MM.1S (cell line): ENCODE results near the gene PRR35.
"Not testable (repeated sequence)": the region's sequence is repeated elsewhere in the genome, so short reads cannot be mapped to it uniquely, and the experiment has no call there.

Experiments used
- DNase-seq: peaks from one replicate; pipeline ENCODE4 v3.0.0-alpha.2; 2015
- H2AFZ ChIP-seq: fragments of 300-600 bp; sonication (generic); 2 replicates; pipeline ENCODE4 v1.6.0; 2016; ENCODE audit warnings: antibody characterized with exemption, low read length
- H3F3A ChIP-seq: fragments of 300-600 bp; sonication (generic); 2 replicates; pipeline ENCODE4 v1.6.1; 2016; ENCODE audit warnings: mild to moderate bottlenecking, antibody characterized with exemption, low read length, moderate library complexity, mixed read lengths; ENCODE audit not compliant: insufficient read depth
- H3K27ac ChIP-seq: fragments of 300-600 bp; sonication (generic); 2 replicates; pipeline ENCODE4 v1.5.1; 2016; ENCODE audit warnings: mild to moderate bottlenecking, low read length
- H3K27me3 ChIP-seq: fragments of 300-600 bp; sonication (generic); replicated peaks from 2 replicates; pipeline ENCODE4 v1.6.0; 2016; ENCODE audit warnings: low read length; ENCODE audit not compliant: insufficient read depth
- H3K36me3 ChIP-seq: fragments of 300-600 bp; sonication (generic); replicated peaks from 2 replicates; pipeline ENCODE4 v1.6.1; 2016; ENCODE audit warnings: mild to moderate bottlenecking, low read length, mixed read lengths; ENCODE audit not compliant: insufficient read depth
- H3K4me1 ChIP-seq: fragments of 300-600 bp; sonication (generic); 2 replicates; pipeline ENCODE4 v1.6.1; 2016; ENCODE audit warnings: low read length, mixed read lengths
- H3K4me2 ChIP-seq: fragments of 300-600 bp; sonication (generic); 2 replicates; pipeline ENCODE4 v1.6.0; 2016; ENCODE audit warnings: low read depth, low read length
- H3K4me3 ChIP-seq: fragments of 300-600 bp; sonication (generic); 2 replicates; pipeline ENCODE4 v1.5.1; 2016; ENCODE audit warnings: low read length, mixed read lengths
- H3K79me2 ChIP-seq: fragments of 300-600 bp; sonication (generic); 2 replicates; pipeline ENCODE4 v1.6.1; 2016; ENCODE audit warnings: mixed run types, low read length, mixed read lengths
- H3K9ac ChIP-seq: fragments of 300-600 bp; sonication (generic); 2 replicates; pipeline ENCODE4 v1.6.1; 2016; ENCODE audit warnings: low read length, mixed read lengths
- H3K9me2 ChIP-seq: fragments of 300-600 bp; sonication (generic); replicated peaks from 2 replicates; pipeline ENCODE4 v1.6.1; 2016; ENCODE audit warnings: mild to moderate bottlenecking, low read length, mixed read lengths; ENCODE audit not compliant: insufficient read depth
- H3K9me3 ChIP-seq: fragments of 300-600 bp; sonication (generic); replicated peaks from 2 replicates; pipeline ENCODE4 v1.6.1; 2016; ENCODE audit warnings: mild to moderate bottlenecking, low read length, mixed read lengths; ENCODE audit not compliant: insufficient read depth
- H4K20me1 ChIP-seq: fragments of 300-600 bp; sonication (generic); 2 replicates; pipeline ENCODE4 v1.6.1; 2016; ENCODE audit warnings: mild to moderate bottlenecking, low read length, moderate library complexity, mixed read lengths; ENCODE audit not compliant: insufficient read depth
- EZH2 ChIP-seq: fragments of 300-600 bp; sonication (generic); optimal IDR thresholded peaks from 2 replicates; pipeline ENCODE3; 2017; ENCODE audit warnings: low read depth, mild to moderate bottlenecking, antibody characterized with exemption, low read length, mixed read lengths
- EZH2phosphoT487 ChIP-seq: fragments of 300-600 bp; sonication (generic); IDR thresholded peaks from 2 replicates; pipeline ENCODE4 v1.6.1; 2018; ENCODE audit warnings: antibody characterized with exemption, low read length
- TF ChIP-seq, protein P1 (sequence below): fragments of 300-600 bp; sonication (generic); IDR thresholded peaks from 2 replicates; pipeline ENCODE4 v1.5.1; 2016; ENCODE audit warnings: antibody characterized with exemption, low read length, mixed read lengths

The PRR35 gene

GRCh38 chr16:595942-596735, 35.9 kb downstream of the PRR35 start:
- H3K4me1 ChIP-seq = no peaks in the 10 kb centered on the region
- H3K9ac ChIP-seq = no peak overlapping the region
- no peaks in the 10 kb centered on the region for H3K36me3 ChIP-seq
- no peak overlapping the region for H3K4me3 ChIP-seq
- H2AFZ ChIP-seq = no peak overlapping the region
- no peak overlapping the region for H3K27ac ChIP-seq
- H3K4me2 ChIP-seq = no peak overlapping the region
- no peaks in the 10 kb centered on the region for H3K27me3 ChIP-seq
- no peaks in the 10 kb centered on the region for H3K9me2 ChIP-seq
- no peaks in the 10 kb centered on the region for H3F3A ChIP-seq
- no peaks in the 10 kb centered on the region for H4K20me1 ChIP-seq
- H3K9me3 ChIP-seq = no peaks in the 10 kb centered on the region
- peaks cover 76% of the 10 kb centered on the region for H3K79me2 ChIP-seq
- no peak for DNase-seq
- TF ChIP-seq, protein P1, sequence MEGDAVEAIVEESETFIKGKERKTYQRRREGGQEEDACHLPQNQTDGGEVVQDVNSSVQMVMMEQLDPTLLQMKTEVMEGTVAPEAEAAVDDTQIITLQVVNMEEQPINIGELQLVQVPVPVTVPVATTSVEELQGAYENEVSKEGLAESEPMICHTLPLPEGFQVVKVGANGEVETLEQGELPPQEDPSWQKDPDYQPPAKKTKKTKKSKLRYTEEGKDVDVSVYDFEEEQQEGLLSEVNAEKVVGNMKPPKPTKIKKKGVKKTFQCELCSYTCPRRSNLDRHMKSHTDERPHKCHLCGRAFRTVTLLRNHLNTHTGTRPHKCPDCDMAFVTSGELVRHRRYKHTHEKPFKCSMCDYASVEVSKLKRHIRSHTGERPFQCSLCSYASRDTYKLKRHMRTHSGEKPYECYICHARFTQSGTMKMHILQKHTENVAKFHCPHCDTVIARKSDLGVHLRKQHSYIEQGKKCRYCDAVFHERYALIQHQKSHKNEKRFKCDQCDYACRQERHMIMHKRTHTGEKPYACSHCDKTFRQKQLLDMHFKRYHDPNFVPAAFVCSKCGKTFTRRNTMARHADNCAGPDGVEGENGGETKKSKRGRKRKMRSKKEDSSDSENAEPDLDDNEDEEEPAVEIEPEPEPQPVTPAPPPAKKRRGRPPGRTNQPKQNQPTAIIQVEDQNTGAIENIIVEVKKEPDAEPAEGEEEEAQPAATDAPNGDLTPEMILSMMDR = no peak

DNA sequence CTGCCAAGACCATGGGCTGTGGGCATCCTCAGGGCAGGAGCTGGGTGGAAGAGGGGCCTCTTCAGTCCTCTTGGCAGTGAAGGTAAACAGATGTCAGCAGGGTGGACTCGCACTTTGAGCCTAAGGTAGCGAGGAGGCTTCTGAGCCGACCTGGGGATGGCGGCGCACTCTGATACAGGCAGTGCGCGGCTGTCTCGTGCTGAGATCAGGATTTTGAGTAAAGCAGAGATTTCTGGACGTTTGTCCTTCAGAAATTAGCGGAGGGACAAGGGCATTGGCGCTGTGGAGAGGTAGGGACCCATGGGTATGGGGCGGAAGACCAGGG, 36.5 kb downstream of the PRR35 start:
- H3K9me3 ChIP-seq = no peaks in the 10 kb centered on the region
- TF ChIP-seq, protein P1 = no peak
- TF ChIP-seq EZH2 (no peak), EZH2phosphoT487 (no peak)
- H3F3A ChIP-seq = no peaks in the 10 kb centered on the region
- no peaks in the 10 kb centered on the region for H3K4me1 ChIP-seq
- no peak overlapping the region for H2AFZ ChIP-seq
- no peak overlapping the region for H3K27ac ChIP-seq
- no peak for DNase-seq
- H3K9ac ChIP-seq = no peak overlapping the region
- H3K9me2 ChIP-seq = no peaks in the 10 kb centered on the region
- no peaks in the 10 kb centered on the region for H3K27me3 ChIP-seq
- peaks cover 74% of the 10 kb centered on the region for H3K79me2 ChIP-seq
- H4K20me1 ChIP-seq = no peaks in the 10 kb centered on the region
- H3K4me3 ChIP-seq = no peak overlapping the region
- H3K4me2 ChIP-seq = no peak overlapping the region
- no peaks in the 10 kb centered on the region for H3K36me3 ChIP-seq

DNA sequence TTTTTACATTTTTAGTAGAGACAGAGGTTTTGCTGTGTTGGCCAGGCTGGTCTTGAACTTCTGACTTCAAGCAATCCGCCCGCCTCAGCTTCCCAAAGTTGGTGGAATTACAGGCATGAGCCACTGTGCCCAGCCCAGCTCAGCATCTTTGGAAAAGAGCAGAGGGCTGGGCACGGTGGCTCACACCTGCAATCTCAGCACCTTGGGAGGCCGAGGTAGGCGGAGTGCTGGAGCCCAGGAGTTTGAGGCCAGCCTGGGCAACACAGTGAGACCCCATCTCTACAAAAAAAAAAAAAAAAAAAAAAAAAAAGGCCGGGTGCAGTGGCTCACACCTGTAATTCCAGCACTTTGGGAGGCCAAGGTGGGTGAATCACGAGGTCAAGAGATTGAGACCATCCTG, 37.5 kb downstream of the PRR35 start:
- H3F3A ChIP-seq, H3K27me3 ChIP-seq, H3K4me1 ChIP-seq, H3K27ac ChIP-seq, H3K36me3 ChIP-seq, DNase-seq, H4K20me1 ChIP-seq, H3K4me3 ChIP-seq, H3K9me2 ChIP-seq, H2AFZ ChIP-seq, H3K9ac ChIP-seq, H3K4me2 ChIP-seq, H3K9me3 ChIP-seq: not testable (repeated sequence)
- H3K79me2 ChIP-seq = peaks cover 68% of the 10 kb centered on the region

DNA sequence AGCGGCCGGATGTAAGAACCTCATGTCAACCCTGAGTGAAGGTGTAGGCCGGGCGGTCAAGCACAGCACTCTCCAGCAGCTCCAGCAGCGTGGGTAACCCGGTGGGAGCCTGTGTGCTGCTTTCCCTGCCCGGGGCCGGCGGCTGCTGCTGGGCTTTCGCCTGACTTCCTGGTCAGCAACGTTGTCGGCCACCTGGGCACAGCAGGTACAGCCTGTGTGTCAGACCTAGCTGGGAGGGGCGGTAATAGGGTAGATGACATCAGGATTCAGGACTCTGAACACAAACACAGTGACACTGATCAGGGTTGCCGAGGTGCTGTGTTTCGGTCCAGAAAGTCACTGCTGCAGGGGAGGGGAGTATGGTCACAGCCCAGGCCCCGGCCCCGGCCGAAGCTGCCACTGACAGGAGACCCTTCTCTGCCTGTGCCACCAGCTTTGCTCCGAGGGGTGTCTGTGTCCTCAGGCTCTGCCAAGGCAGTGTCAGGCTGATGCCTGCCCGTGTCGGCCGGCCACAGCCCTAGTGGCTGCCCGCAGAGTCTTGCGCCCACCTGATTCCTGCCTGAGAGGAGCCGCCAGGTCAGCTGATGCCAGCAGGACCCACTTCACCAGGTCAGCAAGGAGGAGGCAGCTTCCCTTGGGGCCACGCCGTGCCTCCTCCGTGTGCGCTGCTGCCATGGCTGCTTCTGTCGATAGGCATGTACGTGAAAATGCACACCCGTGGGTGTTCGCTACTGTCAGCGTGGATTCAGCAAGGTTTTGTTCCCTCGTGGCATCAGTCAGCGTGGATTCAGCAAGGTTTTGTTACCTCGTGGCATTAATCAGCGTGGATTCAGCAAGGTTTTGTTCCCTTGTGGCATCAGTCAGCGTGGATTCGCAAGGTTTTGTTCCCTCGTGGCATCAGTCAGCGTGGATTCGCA, 38.9 kb downstream of the PRR35 start:
- Histone ChIP-seq H3K9me2 (no peaks in the 10 kb centered on the region), H3K9me3 (no peaks in the 10 kb centered on the region), H3K27me3 (no peaks in the 10 kb centered on the region), H3K27ac (no peak overlapping the region), H3K36me3 (no peaks in the 10 kb centered on the region), H3K9ac (no peak overlapping the region), H2AFZ (no peak overlapping the region), H3K4me3 (no peak overlapping the region), H3K4me2 (no peak overlapping the region), H3K4me1 (no peaks in the 10 kb centered on the region), H3F3A (no peaks in the 10 kb centered on the region), H3K79me2 (peaks cover 58% of the 10 kb centered on the region), H4K20me1 (no peaks in the 10 kb centered on the region)
- TF ChIP-seq EZH2phosphoT487 (no peak), EZH2 (no peak)
- TF ChIP-seq, protein P1 = no peak
- no peak for DNase-seq
